HG02885 (cell line): Measurements from ENCODE around the gene ADGRA1.
"Not testable (repeated sequence)": the region's sequence is repeated elsewhere in the genome, so short reads cannot be mapped to it uniquely, and the experiment has no call there.

Source experiments
- ATAC-seq: cut with Tn5 transposase; IDR thresholded peaks from one replicate; pipeline ENCODE4 v1.9.1; 2021; ENCODE audit warnings: mild to moderate bottlenecking; ENCODE audit not compliant: unreplicated experiment, poor library complexity

The ADGRA1 gene

DNA sequence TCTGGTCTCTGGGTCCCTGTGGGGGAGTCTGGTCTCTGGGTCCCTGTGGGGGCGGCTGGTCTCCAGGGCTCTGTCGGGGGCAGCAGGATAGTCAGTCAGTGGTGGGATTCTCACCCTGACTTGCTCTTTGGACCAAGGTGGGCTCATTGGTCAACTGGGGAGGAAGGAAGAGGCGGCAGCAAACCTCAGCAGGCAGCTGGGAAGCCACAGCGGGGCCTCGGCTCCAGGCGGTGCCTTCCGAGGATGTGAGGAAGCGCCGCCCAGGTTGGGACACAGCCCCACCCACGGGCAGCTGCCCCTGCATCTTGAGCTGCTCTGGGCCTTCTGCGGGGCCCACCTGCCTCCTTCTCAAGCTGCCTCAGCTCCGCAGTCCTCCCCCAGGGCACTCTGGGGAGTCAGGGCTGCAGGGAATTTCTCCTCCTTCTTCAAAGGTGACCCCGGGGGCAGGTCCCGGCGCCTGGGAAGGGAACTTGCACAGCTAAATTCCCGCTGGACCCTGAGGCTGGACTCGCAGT lies 51.9 kb downstream of the ADGRA1 start:
- ATAC-seq, result no peak

GRCh38 chr10:133140417-133141143 lies 52.9 kb downstream of the ADGRA1 start:
- no peak for ATAC-seq

DNA sequence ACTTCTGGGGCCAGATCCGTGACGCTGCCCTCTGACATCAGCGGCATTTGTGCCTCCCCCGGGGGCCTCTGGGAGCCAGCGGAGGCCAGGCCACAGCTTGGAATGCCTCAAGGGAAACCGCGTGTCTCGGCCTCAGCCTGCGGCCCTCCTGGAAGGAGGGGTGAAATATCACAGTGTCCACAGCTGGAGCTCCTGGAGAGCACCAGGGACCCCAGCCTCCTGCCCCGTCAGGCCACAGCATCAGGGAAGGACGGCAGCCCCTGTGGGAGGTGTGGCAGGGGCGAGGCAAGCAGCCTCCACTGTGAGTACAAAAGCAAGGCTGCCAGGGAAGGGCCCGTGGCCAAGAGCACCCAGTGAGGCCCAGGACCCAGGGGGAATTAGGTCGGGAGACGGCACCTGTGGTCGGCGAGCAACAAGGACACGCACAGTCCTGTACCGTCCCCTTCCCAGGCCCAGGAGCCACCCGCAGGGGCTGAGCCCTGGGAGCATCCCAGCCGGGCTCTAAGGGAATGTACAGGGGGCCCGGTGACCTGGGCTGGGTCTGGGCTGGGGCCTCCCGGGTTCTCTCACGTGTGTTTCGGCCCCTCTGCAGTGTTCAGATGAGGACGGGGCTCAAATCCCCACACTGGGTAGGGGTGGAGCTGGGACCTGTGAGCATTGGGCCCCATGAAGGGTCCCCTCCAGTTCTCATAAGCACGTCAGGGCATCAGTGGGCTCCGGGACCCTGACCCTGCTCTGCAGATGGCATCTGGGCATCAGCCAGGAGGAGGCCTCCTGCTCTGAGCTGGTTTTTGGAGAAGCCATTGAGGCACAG lies 53.6 kb downstream of the ADGRA1 start:
- no peak for ATAC-seq

- ATAC-seq, result no peak
Measured at GRCh38 chr10:133141958-133142340, 54.2 kb downstream of the ADGRA1 start.

- no peak for ATAC-seq
Measured at GRCh38 chr10:133142523-133143199, 54.9 kb downstream of the ADGRA1 start.

DNA sequence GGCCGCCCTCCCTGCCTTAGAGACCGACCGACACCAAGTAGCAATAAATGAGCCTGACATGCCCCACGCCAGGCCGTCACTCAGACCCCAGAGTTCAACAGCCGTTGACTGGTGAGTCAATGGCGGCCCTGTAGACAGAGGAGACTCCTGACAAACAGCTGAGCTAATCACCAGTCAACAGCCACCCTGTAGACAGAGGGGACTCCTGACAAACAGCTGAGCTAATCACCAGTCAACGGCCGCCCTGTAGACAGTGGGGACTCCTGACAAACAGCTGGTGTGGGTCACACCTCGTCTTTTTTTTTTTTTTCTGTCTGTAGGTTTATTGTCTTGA lies 55.4 kb downstream of the ADGRA1 start:
- no peak for ATAC-seq

- ATAC-seq, result no peak
Measured at GRCh38 chr10:133143546-133143945, 55.8 kb downstream of the ADGRA1 start.

- no peak for ATAC-seq
Measured at GRCh38 chr10:133144771-133145170, 57.0 kb downstream of the ADGRA1 start.

DNA sequence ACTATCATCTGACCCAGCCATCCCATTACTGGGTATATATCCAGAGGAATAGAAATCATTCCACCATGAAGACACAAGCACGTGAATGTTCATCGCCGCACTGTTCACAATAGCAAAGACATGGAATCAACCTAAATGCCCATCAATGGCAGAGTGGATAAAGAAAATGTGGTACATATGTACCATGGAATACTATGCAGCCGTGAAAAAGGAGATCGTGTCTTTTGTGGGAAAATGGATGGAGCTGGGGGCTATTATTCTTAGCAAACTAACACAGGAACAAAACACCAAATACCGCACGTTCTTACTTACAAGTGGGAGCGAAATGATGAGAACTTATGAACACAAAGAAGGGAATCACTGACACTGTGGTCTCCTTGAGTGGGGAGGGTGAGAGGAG lies 62.5 kb downstream of the ADGRA1 start:
- no peak for ATAC-seq

DNA sequence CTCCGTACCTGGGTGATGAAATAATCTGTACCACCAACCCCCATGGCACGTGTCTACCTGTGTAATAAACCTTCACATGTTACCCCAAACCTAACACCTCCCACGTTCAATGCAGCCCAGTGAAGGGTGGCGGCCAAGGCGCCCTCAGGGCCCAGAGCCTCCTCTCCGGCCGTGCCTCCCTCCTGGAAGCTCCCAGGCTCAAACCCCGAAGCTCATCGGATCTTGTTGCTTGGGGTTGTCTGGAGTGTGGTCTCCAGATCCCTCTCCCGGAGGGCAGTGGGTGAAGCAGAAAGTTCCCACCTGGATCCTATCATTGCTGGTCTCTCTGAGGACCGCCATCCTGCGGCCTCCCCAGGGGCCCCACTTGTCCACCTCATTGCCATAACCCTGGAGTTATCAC lies 62.9 kb downstream of the ADGRA1 start:
- no peak for ATAC-seq

DNA sequence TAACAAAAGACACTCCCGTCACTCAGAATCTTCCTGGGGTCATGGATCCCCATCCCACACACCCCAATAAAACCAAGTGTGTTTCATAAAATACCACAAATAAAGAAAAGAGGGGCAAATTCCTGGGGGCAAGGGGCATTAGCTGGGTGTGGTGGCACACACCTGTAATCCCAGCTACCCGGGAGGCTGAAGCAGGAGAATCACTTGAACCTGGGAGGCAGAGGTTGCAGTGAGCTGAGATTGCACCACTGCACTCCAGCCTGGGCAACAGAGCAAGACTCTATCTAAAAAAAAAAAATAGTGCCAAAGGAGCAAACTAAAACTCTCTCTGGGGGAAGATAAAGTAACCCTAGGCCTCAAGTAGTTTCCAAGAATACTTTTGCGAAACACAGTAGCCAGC lies 63.3 kb downstream of the ADGRA1 start:
- not testable (repeated sequence) for ATAC-seq

GRCh38 chr10:133151543-133151972 lies 63.8 kb downstream of the ADGRA1 start:
- ATAC-seq, result no peak

DNA sequence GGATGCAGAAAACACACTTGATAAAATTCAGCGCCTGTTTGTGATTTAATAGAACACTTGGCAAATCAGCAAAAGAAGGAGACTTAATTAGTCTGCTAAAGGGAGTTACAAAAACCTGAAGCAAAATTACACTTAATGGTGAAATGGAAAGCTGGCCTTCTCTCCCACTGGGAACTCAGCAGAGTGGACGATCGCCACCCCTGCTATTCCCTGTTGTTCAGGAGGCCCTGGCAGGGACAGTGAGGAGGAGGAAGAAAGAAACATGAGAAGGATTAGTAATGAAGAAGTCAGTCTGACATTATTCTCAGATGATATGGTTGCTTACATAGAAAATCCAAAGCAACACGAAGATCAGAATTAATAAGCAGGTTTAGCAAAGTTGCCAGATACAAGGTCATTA lies 66.7 kb downstream of the ADGRA1 start:
- ATAC-seq, result no peak

DNA sequence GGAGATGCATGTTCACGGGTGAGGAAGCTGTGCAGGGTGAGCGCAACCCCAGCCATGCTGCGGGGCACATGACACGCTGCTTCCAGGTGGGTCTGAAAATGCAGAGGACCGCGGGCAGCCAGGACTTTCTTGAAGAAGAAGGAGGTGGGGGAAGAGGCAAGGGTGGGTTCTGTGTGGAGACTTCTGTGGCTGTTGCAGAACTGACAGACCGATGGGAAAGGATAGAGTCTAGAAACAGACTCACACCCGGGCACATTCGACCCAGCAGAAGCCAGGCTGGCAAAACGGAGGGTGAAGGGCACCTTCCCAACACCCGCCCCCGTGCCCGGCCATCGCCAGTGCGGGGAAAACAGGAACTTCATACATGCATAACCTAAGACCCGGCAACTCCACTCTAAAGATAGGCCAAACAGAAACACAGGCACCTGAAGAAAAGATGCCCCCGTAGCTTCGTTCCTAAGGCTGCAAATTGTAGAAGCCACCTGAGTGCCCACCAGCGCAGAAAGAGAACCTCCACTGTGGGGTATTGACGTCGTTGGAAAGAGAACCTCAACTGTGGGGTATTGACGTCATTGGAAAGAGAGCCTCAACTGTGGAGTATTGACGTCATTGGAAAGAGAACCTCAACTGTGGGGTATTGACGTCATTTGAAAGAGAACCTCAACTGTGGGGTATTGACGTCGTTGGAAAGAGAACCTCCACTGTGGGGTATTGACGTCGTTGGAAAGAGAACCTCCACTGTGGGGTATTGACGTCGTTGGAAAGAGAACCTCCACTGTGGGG lies 67.5 kb downstream of the ADGRA1 start:
- ATAC-seq, result no peak

GRCh38 chr10:133156674-133157579 lies 69.2 kb downstream of the ADGRA1 start:
- no peak for ATAC-seq

- no peak for ATAC-seq
Measured at GRCh38 chr10:133157662-133158436, 70.1 kb downstream of the ADGRA1 start.

DNA sequence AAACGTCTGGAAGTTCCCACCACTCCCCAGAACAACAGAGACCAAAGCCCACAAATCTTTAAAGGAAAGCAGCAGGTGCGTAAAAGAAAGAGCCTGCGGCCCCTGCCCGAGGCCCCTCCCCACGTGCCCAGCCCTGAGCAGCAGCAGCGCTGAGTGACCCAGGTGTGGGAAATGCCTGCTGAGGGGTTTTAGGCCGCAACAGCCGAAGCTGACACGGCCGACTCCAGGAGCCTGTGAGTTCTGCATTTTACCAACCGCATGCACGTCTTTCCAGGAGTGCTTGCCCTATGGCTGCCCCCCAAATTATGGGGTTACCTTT lies 70.7 kb downstream of the ADGRA1 start:
- no peak for ATAC-seq

GRCh38 chr10:133158756-133159610 lies 71.3 kb downstream of the ADGRA1 start:
- no peak for ATAC-seq
